NCI-H1436 treated with DMSO at 0.1 percent for 48 hours (cell line): Measurements from ENCODE around the gene RGS6.

Source experiments
- DNase-seq: peaks from one replicate; lab custom pipeline; 2025; lab: John Stamatoyannopoulos, UW

Gene RGS6

GRCh38 chr14:72081137-72081536 lies 148.9 kb downstream of the RGS6 start:
- no peak for DNase-seq

GRCh38 chr14:72084935-72085334 lies 152.7 kb downstream of the RGS6 start:
- no peak for DNase-seq

GRCh38 chr14:72089625-72090024 lies 157.4 kb downstream of the RGS6 start:
- DNase-seq: no peak

- no peak for DNase-seq
Measured at GRCh38 chr14:72094844-72095582, 162.8 kb downstream of the RGS6 start.

- DNase-seq: no peak
Measured at GRCh38 chr14:72097173-72097783, 165.0 kb downstream of the RGS6 start.

GRCh38 chr14:72098210-72098609 lies 166.0 kb downstream of the RGS6 start:
- DNase-seq: no peak

- DNase-seq: no peak
Measured at GRCh38 chr14:72099566-72099965, 167.3 kb downstream of the RGS6 start.

- no peak for DNase-seq
Measured at GRCh38 chr14:72104011-72104613, 171.9 kb downstream of the RGS6 start.

GRCh38 chr14:72111911-72112310 lies 179.7 kb downstream of the RGS6 start:
- DNase-seq: no peak

- DNase-seq: no peak
Measured at GRCh38 chr14:72118841-72119240, 186.6 kb downstream of the RGS6 start.

GRCh38 chr14:72120315-72120714 lies 188.1 kb downstream of the RGS6 start:
- DNase-seq: no peak

GRCh38 chr14:72123755-72124154 lies 191.5 kb downstream of the RGS6 start:
- DNase-seq: no peak

GRCh38 chr14:72124171-72124570 lies 191.9 kb downstream of the RGS6 start:
- DNase-seq: no peak

- no peak for DNase-seq
Measured at GRCh38 chr14:72126091-72126490, 193.9 kb downstream of the RGS6 start.

- DNase-seq: no peak
Measured at GRCh38 chr14:72126561-72126960, 194.3 kb downstream of the RGS6 start.

- no peak for DNase-seq
Measured at GRCh38 chr14:72128629-72129028, 196.4 kb downstream of the RGS6 start.

- no peak for DNase-seq
Measured at GRCh38 chr14:72129291-72129690, 197.1 kb downstream of the RGS6 start.

GRCh38 chr14:72141084-72141483 lies 208.9 kb downstream of the RGS6 start:
- no peak for DNase-seq

- no peak for DNase-seq
Measured at GRCh38 chr14:72142328-72142727, 210.1 kb downstream of the RGS6 start.

GRCh38 chr14:72146241-72146640 lies 214.0 kb downstream of the RGS6 start:
- no peak for DNase-seq

- DNase-seq: no peak
Measured at GRCh38 chr14:72154645-72155378, 222.6 kb downstream of the RGS6 start.

- no peak for DNase-seq
Measured at GRCh38 chr14:72155379-72155993, 223.3 kb downstream of the RGS6 start.
